ENCODE results near the gene ZBTB20. TPM values are rescaled to one million over a fixed set of nuclear protein-coding genes. Genes with fewer than 3 reads are reported as not detected.

ZBTB20 gene
- total RNA-seq, 2 donors from 2014 or later: 75.7 to 91.2 TPM

DNA sequence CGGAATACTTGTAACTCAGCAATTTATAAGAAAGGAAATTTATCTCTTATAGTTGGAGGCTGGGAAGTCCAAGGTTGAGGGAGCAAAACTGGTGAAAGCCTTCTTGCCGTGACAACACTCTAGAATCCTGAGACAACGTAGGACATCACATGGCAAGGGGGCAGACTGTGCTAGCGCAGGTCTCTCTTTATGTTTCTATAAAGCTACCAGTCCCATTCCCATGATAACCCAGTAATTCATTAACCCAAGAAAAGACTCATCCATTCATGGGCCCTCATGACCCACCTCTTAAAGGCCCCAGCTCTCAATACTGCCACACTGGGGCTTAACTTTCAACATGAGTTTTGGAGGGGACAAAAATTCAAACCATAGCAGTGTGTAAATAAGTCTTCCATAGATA, 260.2 kb downstream of the ZBTB20 start:
- intact Hi-C loops (cut with DNase I): no loop called here
- no peak for DNase-seq (ENCODE audit: low spot score)

DNA sequence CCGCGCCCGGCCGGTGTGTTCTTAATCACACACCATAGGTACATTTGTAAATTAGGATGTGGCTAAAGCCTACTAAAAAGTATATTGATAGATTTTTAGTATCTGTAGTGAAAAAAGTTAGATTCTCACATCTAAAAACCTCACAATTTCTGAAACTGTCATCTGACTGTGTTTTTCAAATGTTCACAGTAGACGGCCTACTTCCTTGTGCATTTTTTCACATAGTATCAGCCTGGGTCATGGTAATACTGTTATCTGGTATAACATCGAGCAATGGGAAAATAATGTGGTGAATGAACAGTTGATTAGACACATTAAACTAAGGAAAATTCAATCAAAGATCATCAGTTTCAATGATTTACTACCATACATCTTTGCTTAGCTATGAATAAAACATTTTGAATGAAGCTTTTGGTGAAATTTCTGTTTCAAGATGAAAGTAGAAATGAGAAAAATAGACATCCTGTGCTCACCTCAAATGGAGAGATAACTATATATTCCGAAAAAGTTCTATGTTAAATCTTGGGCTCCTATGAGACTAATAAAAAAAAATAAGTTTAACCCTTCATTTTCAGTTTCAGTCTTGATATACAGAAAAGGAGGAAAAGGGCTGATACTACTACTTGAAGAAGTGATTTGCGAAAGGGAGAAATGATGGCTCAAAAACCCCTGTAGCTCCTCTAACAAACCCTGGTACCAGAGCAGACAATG, 262.7 kb downstream of the ZBTB20 start:
- intact Hi-C loops (cut with DNase I): no loop called here
- no peak for DNase-seq (ENCODE audit: low spot score)

DNA sequence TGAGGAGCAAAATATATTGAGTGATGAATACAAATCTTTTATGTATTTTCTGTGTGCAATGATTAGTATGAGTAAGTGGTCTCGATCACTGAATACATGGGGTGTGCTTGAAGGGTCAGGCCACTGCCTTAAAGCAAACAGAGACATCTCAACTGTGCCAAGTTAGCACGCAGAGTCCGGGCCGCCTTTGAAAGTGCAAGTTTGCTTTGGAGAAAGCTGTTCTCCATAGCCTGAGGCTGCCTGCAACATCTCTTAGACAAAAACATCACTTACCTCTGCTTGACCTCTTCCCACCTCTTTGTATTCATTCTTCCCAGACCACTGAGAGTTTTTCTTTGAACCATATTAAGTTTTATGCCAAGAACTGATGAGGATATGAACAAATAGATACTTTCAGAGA, 267.0 kb downstream of the ZBTB20 start:
- intact Hi-C loops (cut with DNase I): no loop called here
- DNase-seq (ENCODE audit: low spot score): no peak

DNA sequence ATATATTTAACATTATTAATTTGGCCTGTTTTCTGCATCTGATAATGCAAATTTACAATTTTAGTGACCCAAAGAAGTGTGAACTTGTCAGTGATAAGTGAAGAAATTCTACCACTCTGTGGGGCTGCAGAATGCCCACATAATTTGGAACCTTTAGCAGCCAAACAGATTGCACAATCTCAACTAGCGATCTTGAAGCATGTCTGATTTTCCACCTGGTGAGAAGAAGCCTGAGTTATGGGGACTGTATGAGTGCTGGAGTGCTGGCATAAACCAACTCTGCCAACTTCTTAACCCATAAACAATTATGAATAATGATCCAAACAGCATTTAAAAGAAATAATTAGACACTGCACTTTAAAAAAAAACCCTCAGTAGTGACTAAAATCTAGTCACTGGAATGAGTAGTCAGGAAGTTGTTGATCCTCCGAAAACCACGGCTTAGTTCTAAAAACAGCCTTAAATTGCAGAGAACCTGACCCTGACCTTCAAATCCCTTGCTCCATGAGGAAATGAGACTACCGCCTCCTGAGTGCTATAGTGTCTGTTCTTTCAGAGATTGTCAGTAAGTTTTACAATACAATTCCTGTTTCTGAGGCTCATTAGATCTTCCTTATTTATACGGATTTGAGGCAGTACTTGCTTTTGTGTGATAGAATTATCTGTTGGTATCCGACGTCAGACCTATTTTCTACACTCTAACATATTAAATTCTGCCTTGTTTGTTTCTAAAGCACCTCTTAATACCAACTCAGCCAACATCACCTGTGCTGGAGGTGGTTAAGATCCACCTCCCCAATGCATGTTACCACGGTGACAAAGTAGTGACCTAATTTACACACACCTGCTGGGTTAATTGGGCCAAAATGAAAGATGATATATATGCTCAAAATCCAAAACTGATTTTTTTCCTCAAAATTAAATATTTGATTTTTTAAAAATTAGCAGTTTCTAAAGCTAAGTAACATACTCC, 267.7 kb downstream of the ZBTB20 start:
- intact Hi-C loops (cut with DNase I): no loop called here

DNA sequence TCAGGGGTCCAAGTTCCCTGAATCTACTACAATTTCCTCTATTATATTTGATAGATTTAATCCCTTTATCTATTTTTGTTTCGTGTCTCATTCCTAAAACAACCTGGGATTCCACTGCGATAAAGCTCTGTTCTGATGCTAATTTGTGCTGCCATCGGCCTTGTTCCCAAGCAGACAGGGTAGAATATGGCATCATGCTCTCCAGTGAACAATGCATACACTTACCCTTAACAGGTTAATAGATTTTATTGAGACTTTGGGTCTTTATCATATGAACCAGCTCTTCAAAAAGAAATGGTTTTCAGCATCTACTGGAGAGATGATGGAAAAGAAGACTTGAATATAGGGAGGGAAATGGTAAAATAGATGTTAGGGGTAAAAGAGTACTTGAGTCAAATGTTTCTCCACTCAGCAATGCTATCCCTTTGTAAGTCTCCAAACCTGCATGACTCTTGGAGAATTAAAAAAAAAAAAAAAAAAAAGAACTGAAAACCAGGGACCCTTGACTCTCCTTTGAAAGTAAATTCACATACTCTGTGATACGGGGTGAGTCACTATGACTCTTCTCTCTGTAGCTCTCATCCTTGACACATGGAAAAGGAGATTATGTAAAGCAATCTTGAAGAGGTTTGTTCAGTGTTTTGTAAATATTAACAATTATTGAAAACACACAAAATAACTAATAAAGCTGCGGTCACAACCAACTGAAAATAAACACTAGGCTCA, 268.8 kb downstream of the ZBTB20 start:
- intact Hi-C loops (cut with DNase I): no loop called here
- no peak for DNase-seq (ENCODE audit: low spot score)

More for the DNA sequence above, 267.7 kb downstream of the ZBTB20 start:
- no peak for DNase-seq (ENCODE audit: low spot score)

DNA sequence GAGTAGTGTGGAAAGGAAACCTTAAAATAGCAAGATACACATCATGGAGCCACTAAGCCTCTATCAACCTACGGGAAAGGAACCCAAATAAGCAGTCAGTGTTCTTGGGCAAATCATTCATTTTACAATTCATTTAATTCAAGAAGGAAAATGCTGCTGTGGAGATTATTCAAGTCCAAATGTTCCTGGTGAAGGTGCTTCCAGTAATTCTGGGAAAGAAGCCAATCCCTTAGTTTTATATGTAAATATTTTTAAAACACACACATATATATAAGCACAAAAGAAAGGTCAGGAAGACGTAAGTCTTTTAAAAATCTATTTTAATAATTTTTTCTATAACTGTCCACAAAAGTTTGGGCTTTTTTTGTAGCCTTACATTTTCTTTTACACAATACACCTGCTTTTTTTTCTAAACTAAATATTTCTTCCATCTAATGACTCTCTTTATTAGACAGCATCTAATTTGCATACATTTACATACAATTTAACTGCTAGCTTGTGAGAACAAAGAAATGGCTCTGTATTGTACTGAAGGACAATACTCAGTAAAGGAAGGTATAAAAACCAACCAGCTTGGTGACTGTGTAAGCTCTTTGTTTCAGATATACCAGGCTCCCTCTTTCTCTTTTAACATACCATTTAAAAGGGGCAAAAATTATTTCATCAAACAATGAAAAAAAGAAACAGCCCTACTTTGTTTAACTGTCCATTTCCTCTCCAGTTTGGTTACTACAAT, 269.5 kb downstream of the ZBTB20 start:
- DNase-seq (ENCODE audit: low spot score): no peak
- intact Hi-C loops (cut with DNase I): no loop called here

DNA sequence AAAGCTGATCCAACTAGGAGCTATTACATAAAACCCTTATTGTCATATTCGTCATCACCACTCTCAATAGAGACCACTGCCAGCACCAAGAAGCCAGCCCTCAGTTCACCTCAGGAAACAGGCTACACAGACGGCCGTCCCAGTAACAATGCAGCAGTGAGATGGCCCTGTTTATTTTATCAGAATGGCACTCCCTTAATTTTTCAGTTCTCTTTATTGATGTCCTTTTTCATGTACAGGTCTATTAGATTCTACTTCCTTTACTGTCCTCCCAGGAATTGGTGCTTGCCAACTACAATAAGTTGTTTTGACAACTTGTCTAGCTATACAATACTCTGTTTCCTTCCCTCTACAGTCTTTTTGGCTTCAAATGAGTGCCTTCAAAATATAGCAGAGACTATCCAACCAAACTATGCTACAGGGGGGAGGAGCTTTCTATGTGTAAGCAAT, 272.5 kb downstream of the ZBTB20 start:
- peak; percentile 58 for DNase-seq (ENCODE audit: low spot score)
- intact Hi-C loops (cut with DNase I): no loop called here

DNA sequence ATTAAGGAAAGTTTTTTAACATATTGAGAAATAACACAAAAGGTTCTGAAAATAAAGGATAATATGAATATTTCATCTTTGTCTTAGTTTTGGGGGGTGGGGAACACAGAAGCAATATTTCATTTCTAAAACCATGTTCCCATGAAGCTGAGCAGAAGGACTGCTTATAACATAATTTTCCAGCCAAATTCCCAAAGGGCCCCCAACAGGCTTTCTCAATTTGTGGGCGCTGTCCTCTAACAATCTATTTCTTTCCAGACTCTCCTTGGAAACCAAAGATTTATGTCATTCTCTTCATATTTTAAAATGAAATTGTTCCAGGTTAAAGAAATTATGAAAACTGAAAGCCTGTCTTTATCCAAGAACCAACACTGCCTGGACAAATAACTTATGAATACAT, 273.5 kb downstream of the ZBTB20 start:
- intact Hi-C loops (cut with DNase I): no loop called here
- no peak for DNase-seq (ENCODE audit: low spot score)

DNA sequence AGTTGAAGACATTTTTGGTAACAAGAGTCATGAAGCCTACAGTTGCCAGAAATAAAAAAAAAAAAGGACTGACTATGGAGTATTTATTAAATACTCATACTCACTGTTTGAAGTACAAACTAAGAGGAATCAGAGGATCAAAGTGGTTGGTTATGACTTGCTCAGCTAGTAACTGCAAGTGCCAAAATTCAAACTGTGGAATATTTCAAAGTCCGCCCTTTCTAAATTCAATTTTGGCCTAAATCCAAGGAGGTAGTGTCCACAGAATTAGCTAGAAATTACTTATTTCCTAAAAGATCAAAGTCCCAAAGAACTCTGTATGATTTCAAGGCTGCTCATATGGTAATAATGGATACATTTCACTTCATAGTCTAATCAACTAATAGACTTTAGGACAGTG, 274.5 kb downstream of the ZBTB20 start:
- intact Hi-C loops (cut with DNase I): no loop called here
- no peak for DNase-seq (ENCODE audit: low spot score)

DNA sequence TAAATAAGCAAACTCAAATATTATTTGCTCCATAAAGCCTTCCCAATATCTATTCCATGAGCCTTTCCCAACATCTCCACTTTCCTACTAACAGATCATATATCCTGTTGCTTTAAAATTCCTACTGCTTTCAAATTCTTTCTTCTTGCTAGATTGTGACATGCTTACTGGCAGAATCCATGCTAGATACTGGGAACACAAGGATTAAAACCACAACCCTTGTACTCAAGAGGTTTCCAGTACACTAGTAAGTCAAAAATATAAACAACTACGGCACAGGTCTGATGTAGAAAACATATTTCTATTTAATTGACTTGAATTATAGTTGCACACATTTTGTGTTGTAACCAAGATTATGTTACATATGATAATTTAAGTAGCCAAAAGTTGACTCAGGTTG, 275.0 kb downstream of the ZBTB20 start:
- DNase-seq (ENCODE audit: low spot score): no peak
- intact Hi-C loops (cut with DNase I): no loop called here

DNA sequence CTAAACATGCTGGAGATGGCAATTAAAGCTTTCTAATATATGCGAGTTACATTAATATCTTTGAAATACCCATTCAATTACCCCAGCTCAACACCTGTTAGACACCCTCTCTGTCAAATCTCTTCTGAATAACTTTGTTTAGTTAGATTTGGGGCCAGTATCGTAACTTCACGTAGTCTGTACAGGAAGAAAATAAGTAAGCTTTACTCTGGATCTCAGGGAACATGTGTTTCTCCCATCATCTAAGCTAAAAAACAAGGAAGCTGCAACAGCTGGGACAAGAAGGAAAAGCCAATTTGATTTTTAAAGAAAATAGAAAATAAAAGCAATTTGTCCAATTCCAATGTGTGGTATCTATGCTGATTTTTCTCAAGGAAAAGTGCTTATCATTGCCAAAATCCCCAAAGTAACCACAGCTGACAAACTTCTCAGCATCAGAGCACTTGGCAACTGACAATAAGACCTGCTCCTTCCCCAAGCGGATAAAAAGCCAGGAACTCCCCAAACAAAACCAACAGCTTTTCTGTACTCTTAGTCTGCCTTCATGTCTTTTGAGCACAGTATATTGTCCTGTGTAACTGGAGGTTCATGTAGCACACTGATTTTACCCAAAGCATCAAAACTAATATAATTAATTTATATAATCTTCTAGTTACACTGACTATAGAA, 279.1 kb downstream of the ZBTB20 start:
- no peak for DNase-seq (ENCODE audit: low spot score)
- intact Hi-C loops (cut with DNase I): no loop called here

DNA sequence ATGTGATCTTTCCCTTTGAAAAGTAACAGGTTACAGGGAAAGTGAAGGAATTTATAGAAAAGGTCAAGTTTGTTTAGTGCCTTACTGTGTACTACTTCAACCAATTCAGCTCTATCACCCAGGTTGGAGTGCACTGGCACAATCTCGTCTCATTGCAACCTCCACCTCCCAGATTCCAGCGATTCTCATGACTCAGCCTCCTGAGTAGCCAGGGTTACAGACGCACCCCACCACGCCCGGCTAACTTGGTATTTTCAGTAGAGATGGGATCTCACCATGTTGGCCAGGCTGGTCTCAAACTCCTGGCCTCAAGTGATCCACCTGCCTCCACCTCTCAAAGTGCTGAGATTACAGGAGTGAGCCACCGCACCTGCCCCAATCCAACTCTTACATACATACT, 279.7 kb downstream of the ZBTB20 start:
- DNase-seq (ENCODE audit: low spot score): no peak
- intact Hi-C loops (cut with DNase I): no loop called here

DNA sequence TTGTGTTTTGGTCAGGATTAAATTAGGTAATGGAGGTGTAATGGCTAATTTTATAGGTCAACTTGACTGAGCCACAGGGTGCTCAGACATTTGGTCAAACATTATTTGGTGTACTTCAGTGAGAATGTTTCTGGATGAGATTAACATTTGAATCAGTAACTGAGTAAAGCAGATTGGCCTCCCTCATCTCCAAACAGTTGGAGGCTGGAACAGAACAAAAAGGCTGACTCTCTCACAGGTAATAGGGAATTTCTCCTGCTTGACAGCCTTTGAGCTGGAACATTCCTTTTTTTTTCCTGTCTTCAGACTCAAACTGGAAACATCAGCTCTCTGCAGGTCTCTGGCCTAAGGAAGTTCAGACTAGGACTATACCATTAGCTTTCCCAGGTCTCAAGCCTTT, 280.7 kb downstream of the ZBTB20 start:
- no peak for DNase-seq (ENCODE audit: low spot score)
- intact Hi-C loops (cut with DNase I): no loop called here

DNA sequence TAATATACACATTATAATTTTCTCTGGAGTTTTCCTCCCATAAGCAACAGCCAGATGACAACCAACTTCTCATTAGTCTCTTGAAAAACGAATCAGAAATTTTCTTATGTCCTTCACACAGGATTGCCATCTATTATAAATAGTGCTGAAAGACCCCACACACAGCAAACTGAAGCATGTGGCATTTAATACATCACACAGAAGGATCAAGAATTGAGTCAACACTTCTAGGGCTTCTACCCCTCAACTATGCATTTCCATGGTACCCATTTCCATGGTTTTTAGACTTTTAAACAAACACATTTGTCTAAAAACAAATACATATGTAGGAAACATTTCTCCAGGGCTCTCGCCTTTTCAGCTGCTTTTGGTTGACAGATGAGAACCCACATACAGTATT, 282.1 kb downstream of the ZBTB20 start:
- DNase-seq (ENCODE audit: low spot score): no peak
- intact Hi-C loops (cut with DNase I): no loop called here

DNA sequence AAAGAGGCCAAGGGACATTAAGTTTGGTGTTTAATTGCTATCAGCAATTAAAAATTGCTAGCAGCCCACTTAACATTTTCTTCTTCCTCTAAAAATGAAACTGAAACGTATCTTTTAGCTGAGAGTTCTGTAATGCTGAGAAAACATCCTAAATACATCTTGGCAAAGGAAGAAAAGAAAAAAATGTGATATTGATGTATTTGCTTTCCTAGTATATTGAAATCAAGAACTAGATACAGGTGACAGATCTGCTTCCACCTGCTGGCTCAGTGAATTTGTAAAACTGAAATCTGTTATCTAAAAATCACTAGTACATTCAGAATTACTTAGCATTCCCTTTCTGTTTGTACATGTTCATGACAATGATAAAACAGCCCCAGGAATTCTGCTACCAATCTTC, 283.2 kb downstream of the ZBTB20 start:
- intact Hi-C loops (cut with DNase I): no loop called here
- DNase-seq (ENCODE audit: low spot score): no peak

DNA sequence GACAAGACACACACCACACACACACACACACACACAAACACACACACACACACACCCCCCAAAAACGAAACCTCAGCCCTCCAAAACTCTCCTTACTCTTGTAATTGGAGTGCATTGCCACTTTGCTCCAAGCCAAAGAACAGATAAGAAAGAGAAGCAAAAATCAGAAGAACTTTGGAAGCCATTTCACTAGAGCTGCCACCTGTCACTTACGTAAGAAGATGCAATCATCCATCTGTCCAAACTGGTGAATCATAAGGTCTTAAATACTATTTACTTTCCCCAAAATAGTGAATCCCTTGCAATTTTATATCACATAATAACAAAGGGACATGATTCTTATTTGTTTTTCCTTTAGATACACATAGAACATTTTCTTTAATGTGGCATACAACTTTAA, 285.4 kb downstream of the ZBTB20 start:
- no peak for DNase-seq (ENCODE audit: low spot score)
- intact Hi-C loops (cut with DNase I): no loop called here

DNA sequence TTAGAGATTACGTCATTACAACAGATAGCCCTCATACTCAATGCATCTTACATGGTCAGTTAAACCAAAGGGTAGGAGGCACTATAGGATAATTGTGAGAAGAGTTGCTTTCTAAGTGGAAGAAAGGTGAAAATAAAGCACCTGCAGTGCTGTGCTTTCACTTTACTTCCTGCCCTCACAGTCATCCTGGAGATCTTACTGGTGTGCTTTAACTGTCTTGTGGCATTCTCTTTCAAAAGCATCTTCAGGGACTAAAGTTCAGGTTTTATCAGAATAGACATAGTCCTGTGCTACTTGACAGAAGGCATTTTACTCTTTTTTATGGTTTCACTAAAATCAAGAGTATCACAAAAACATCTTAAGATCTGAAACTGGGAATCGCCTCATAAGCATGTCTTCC, 286.6 kb downstream of the ZBTB20 start:
- DNase-seq (ENCODE audit: low spot score): no peak
- intact Hi-C loops (cut with DNase I): no loop called here

DNA sequence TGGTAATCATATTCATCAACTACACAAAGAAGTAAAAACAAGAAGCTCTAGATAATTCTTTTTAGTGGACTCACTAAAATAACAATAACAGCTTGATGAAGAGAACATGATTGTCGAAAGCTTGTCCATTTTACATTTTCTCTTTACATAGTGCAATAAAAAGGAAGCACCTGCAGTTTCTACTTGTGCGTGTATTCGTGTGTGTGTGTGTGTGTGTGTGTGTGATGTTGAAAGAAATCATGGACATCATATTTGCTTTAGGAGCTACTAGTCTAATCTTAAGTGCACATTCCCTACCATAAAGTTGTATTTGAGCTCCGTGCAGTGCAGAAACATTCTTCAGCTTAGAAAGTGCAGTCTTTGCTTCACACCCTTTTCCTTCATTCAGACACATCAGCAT, 288.8 kb downstream of the ZBTB20 start:
- no peak for DNase-seq (ENCODE audit: low spot score)
- intact Hi-C loops (cut with DNase I): no loop called here

DNA sequence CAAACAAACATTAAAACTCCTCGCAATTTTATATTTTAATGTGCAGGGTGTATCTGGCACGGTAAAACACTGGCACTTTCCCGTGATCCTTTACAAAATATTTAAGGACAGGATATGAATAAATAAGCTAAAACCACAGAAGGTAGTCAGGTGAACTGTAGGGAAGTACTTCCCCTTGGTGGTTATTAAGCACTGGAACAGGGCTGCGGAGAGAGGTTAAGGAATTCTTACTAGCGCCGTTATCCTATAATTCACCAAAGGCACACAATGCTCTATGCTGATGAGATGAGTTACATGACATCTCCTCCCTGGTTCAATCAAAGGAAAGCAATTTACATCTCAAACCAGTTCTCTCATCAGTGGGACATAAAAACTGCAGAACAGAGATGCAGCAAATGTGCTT, 289.8 kb downstream of the ZBTB20 start:
- no peak for DNase-seq (ENCODE audit: low spot score)
- intact Hi-C loops (cut with DNase I): no loop called here
